DMS153 treated with DMSO at 0.1 percent for 48 hours (cell line): ENCODE data around the gene KCNK3.
"Not testable (repeated sequence)": the region's sequence is repeated elsewhere in the genome, so short reads cannot be mapped to it uniquely, and the experiment has no call there.

Experiments
- DNase-seq: peaks from one replicate; lab custom pipeline; 2025; ENCODE audit not compliant: unreplicated experiment; lab: John Stamatoyannopoulos, UW

Gene KCNK3

GRCh38 chr2:26754972-26755670, 62.6 kb downstream of the KCNK3 start:
- DNase-seq: no peak

- no peak for DNase-seq
Measured at GRCh38 chr2:26756337-26756736, 63.8 kb downstream of the KCNK3 start.

- no peak for DNase-seq
Measured at GRCh38 chr2:26757873-26758789, 65.6 kb downstream of the KCNK3 start.

- DNase-seq: no peak
Measured at GRCh38 chr2:26758790-26759321, 66.3 kb downstream of the KCNK3 start.

- no peak for DNase-seq
Measured at GRCh38 chr2:26759845-26760244, 67.3 kb downstream of the KCNK3 start.

GRCh38 chr2:26760991-26761390, 68.5 kb downstream of the KCNK3 start:
- not testable (repeated sequence) for DNase-seq

GRCh38 chr2:26763019-26763418, 70.5 kb downstream of the KCNK3 start:
- no peak for DNase-seq

- peak; percentile 53 for DNase-seq
Measured at GRCh38 chr2:26764078-26764887, 71.8 kb downstream of the KCNK3 start, which contains the start of gene SLC35F6. Gene SLC35F6, plus strand, starts transcription at chr2:26764284. Its CDS starts 66 bp downstream, at chr2:26764350.

- DNase-seq: no peak
Measured at GRCh38 chr2:26764906-26765305, 72.4 kb downstream of the KCNK3 start.

GRCh38 chr2:26765475-26766200, 73.1 kb downstream of the KCNK3 start:
- DNase-seq: no peak

GRCh38 chr2:26767129-26767528, 74.6 kb downstream of the KCNK3 start:
- DNase-seq: no peak

GRCh38 chr2:26767894-26768487, 75.5 kb downstream of the KCNK3 start:
- DNase-seq: no peak

- no peak for DNase-seq
Measured at GRCh38 chr2:26768759-26769088, 76.2 kb downstream of the KCNK3 start.

GRCh38 chr2:26769089-26769761, 76.7 kb downstream of the KCNK3 start:
- DNase-seq: no peak

- DNase-seq: no peak
Measured at GRCh38 chr2:26770986-26771586, 78.6 kb downstream of the KCNK3 start.

GRCh38 chr2:26772064-26773001, 79.8 kb downstream of the KCNK3 start:
- DNase-seq: no peak

GRCh38 chr2:26776195-26776800, 83.8 kb downstream of the KCNK3 start:
- DNase-seq: no peak

GRCh38 chr2:26778098-26778497, 85.6 kb downstream of the KCNK3 start:
- no peak for DNase-seq
